Diencephalon (tissue), 1 donor: ENCODE data around the gene PRRX1. TPM values are rescaled to one million over a fixed set of nuclear protein-coding genes. Genes with fewer than 3 reads are reported as not detected.

Experiments
- total RNA-seq: library from RNA; depleted of rRNA; stranded (reverse); fragments of >200 nt; gene quantifications from one replicate; pipeline ENCODE4 v1.2.3, GENCODE V29; 2014

The PRRX1 gene
- total RNA-seq = 10.6 TPM

GRCh38 chr1:170664093-170664827 is at the start of gene PRRX1:
Gene PRRX1 (plus strand): TSS chr1:170664131. CDS start chr1:170664219, 88 bp downstream.

Other genes starting within 250 kb of the PRRX1 start
- 13.4 TPM for gene GORAB, start 132.0 kb upstream of the PRRX1 start, total RNA-seq